ENCODE measurements around the gene PKHD1. TPM values are rescaled to one million over a fixed set of nuclear protein-coding genes. Genes with fewer than 3 reads are reported as not detected.

Gene PKHD1
- total RNA-seq, 1 experiment from 2014 or later, result not detected

DNA sequence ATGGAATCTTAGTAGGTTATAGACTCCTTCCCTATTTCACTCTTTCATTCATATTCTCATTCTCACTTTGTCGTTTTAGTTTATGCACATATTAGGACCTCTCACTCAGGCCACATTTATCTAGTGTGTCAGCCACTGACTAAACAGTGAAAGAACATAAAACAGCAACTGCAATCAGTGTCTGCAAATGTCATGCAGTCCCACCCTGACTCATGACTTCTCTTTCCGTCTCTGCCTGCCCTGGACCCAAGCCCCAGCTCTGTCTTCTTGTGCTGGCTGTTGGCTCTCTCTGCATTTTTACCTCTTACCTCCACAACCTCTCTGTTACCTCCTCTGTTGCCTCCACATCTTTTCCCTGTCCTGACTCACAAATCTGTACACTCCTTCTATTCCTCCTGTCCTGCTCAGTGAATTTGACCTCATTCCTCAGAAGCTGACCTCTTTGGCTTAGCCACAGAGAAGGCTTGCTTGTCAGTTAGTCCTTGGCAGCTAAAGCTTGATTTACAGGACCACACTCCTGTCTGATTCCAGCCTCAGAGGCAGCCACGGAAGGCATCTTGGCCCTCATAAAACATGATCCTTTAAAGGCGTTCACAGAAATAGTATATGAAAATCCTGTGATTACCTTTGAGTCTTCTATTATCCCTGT lies 247.6 kb downstream of the PKHD1 start:
- no peak for DNase-seq (ENCODE audit: low read depth, low spot score)
- Histone ChIP-seq H3K27me3 (ENCODE audit: control insufficient read depth, insufficient read depth, low read length) (no peaks in the 10 kb centered on the region), H3K4me3 (ENCODE audit: low read depth in 2 of 2, low read length in 2 of 2) (no peak overlapping the region), H3K36me3 (ENCODE audit: control insufficient read depth, insufficient read depth, low read length) (no peaks in the 10 kb centered on the region), H3K4me1 (ENCODE audit: control insufficient read depth, insufficient read depth, low read length) (peaks cover 3% of the 10 kb centered on the region; the same call in 1 of the 2 replicates), H3K9me3 (ENCODE audit: control insufficient read depth, insufficient read depth, low read depth, low read length) (no peaks in the 10 kb centered on the region), H3K27ac (ENCODE audit: low read length) (no peak overlapping the region)
- BruUV-seq (replicated peaks), result no TSS peak
- TF ChIP-seq POLR2AphosphoS5 (IDR thresholded peaks at IDR 0.05; ENCODE audit: low read depth, low read length) (no peak), SIN3A (IDR thresholded peaks at IDR 0.05; ENCODE audit: borderline replicate concordance, insufficient read depth, low read depth, low read length) (no peak), TCF7L2 (IDR thresholded peaks at IDR 0.05; ENCODE audit: low read depth, low read length) (no peak)
- TF ChIP-seq, protein P1, sequence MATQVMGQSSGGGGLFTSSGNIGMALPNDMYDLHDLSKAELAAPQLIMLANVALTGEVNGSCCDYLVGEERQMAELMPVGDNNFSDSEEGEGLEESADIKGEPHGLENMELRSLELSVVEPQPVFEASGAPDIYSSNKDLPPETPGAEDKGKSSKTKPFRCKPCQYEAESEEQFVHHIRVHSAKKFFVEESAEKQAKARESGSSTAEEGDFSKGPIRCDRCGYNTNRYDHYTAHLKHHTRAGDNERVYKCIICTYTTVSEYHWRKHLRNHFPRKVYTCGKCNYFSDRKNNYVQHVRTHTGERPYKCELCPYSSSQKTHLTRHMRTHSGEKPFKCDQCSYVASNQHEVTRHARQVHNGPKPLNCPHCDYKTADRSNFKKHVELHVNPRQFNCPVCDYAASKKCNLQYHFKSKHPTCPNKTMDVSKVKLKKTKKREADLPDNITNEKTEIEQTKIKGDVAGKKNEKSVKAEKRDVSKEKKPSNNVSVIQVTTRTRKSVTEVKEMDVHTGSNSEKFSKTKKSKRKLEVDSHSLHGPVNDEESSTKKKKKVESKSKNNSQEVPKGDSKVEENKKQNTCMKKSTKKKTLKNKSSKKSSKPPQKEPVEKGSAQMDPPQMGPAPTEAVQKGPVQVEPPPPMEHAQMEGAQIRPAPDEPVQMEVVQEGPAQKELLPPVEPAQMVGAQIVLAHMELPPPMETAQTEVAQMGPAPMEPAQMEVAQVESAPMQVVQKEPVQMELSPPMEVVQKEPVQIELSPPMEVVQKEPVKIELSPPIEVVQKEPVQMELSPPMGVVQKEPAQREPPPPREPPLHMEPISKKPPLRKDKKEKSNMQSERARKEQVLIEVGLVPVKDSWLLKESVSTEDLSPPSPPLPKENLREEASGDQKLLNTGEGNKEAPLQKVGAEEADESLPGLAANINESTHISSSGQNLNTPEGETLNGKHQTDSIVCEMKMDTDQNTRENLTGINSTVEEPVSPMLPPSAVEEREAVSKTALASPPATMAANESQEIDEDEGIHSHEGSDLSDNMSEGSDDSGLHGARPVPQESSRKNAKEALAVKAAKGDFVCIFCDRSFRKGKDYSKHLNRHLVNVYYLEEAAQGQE (IDR thresholded peaks at IDR 0.05; ENCODE audit: insufficient read depth in 1 of 2, low read depth in 2 of 2, low read length in 1 of 2), result no peak
- TF ChIP-seq, protein P2, sequence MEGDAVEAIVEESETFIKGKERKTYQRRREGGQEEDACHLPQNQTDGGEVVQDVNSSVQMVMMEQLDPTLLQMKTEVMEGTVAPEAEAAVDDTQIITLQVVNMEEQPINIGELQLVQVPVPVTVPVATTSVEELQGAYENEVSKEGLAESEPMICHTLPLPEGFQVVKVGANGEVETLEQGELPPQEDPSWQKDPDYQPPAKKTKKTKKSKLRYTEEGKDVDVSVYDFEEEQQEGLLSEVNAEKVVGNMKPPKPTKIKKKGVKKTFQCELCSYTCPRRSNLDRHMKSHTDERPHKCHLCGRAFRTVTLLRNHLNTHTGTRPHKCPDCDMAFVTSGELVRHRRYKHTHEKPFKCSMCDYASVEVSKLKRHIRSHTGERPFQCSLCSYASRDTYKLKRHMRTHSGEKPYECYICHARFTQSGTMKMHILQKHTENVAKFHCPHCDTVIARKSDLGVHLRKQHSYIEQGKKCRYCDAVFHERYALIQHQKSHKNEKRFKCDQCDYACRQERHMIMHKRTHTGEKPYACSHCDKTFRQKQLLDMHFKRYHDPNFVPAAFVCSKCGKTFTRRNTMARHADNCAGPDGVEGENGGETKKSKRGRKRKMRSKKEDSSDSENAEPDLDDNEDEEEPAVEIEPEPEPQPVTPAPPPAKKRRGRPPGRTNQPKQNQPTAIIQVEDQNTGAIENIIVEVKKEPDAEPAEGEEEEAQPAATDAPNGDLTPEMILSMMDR (IDR thresholded peaks at IDR 0.05), result no peak
- no peak for ATAC-seq
- in situ Hi-C loops (cut with HindIII; ENCODE audit: low pct_unique_long_range_greater_than_20kb, low sequenced_read_pairs) (no loop called here), intact Hi-C loops (cut with micrococcal nuclease; ENCODE audit: unreplicated experiment) (loop anchor here (5.0 kb wide), 1 partner anchor 1023 kb away; the partner anchor contains the start of gene TFAP2B)
- CTCF ChIA-PET, result no interaction called here
- POLR2A ChIA-PET, result no interaction called here

DNA sequence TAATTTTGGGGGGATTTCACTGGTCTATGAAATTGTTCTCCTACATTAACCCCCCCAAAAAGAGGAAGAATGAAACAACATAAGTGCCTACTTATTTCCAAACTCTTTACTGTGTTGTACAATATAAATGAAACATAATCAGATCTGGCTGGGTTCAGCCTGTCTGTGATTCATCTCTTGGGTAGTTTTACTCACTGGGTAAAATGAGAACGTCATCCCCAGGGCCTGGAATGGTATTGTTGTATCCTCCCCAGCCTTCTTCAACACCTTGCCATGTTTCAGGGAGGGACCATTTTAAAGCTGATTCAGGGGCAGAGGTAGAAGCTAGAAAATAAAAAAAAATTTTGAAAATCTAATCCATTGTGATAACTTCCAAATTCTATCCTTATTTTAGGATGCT lies 256.7 kb downstream of the PKHD1 start:
- Histone ChIP-seq H3K4me3 (ENCODE audit: low read depth in 2 of 2, low read length in 2 of 2) (no peak overlapping the region), H3K27ac (ENCODE audit: low read length) (no peak overlapping the region), H3K9me3 (ENCODE audit: control insufficient read depth, insufficient read depth, low read depth, low read length) (no peaks in the 10 kb centered on the region), H3K27me3 (ENCODE audit: control insufficient read depth, insufficient read depth, low read length) (no peaks in the 10 kb centered on the region), H3K4me1 (ENCODE audit: control insufficient read depth, insufficient read depth, low read length) (no peaks in the 10 kb centered on the region), H3K36me3 (ENCODE audit: control insufficient read depth, insufficient read depth, low read length) (no peaks in the 10 kb centered on the region)
- in situ Hi-C loops (cut with HindIII; ENCODE audit: low pct_unique_long_range_greater_than_20kb, low sequenced_read_pairs) (no loop called here), intact Hi-C loops (cut with micrococcal nuclease; ENCODE audit: unreplicated experiment) (no loop called here)
- TF ChIP-seq SIN3A (IDR thresholded peaks at IDR 0.05; ENCODE audit: borderline replicate concordance, insufficient read depth, low read depth, low read length) (no peak), TCF7L2 (IDR thresholded peaks at IDR 0.05; ENCODE audit: low read depth, low read length) (no peak), POLR2AphosphoS5 (IDR thresholded peaks at IDR 0.05; ENCODE audit: low read depth, low read length) (no peak)
- TF ChIP-seq, protein P1 (IDR thresholded peaks at IDR 0.05; ENCODE audit: insufficient read depth in 1 of 2, low read depth in 2 of 2, low read length in 1 of 2), result no peak
- TF ChIP-seq, protein P2 (IDR thresholded peaks at IDR 0.05), result no peak
- DNase-seq (ENCODE audit: low read depth, low spot score), result no peak
- BruUV-seq (replicated peaks), result no TSS peak
- CTCF ChIA-PET, result no interaction called here
- ATAC-seq, result no peak
- POLR2A ChIA-PET, result no interaction called here
